Endothelial cell of umbilical vein (primary cell): ENCODE data around the gene ACSF3. TPM values are rescaled to one million over a fixed set of nuclear protein-coding genes. Genes with fewer than 3 reads are reported as not detected.

Experiments used
- BruUV-seq: library from RNA; stranded (reverse); fragments of 400-500 nt; replicated peaks from 2 replicates; lab custom pipeline; 2021; lab: Mats Ljungman, UMichigan
- CTCF ChIA-PET: fragments of 300-600, 350-600 bp; sonication (Branson Sonifier 250); formaldehyde crosslinking; loops from one replicate; lab custom pipeline; 2021; ENCODE audit warnings: antibody characterized with exemption, inconsistent platforms; lab: Charles Lee
- POLR2A ChIA-PET: fragments of 300-600, 350-600 bp; sonication (Branson Sonifier 250); formaldehyde crosslinking; loops from one replicate; lab custom pipeline; 2021; ENCODE audit warnings: antibody characterized with exemption, inconsistent platforms; lab: Charles Lee
- DNase-seq: peaks from one replicate; pipeline ENCODE4 v3.0.0-alpha.2; 2011; ENCODE audit warnings: low read depth, low spot score
- FAIRE-seq: peaks from 2 replicates; lab custom pipeline; 2011; peaks lifted over from hg19 to GRCh38; lab: Jason Lieb, UNC
- H2AFZ ChIP-seq: 2 replicates; pipeline ENCODE4 v1.6.0; 2012; ENCODE audit warnings: low read depth, low read length, control low read depth, inconsistent platforms
- H3K27ac ChIP-seq: 2 replicates; pipeline ENCODE4 v1.5.1; 2011; ENCODE audit warnings: low read depth, mild to moderate bottlenecking, control low read depth, low read length, moderate library complexity; ENCODE audit not compliant: insufficient read depth
- H3K27me3 ChIP-seq, 2 experiments: 2 replicates each; pipeline versions ENCODE4 v1.6.0 to v1.6.1; 2011; ENCODE audit warnings: low read length in 2 of 2, mixed read lengths in 1 of 2; ENCODE audit not compliant: control insufficient read depth in 2 of 2, insufficient read depth in 2 of 2
- H3K36me3 ChIP-seq, 2 experiments: 2 replicates in 1 of 2; 3 replicates in 1 of 2; pipeline ENCODE4 v1.5.1; 2011; ENCODE audit warnings: low read length in 2 of 2, mild to moderate bottlenecking in 1 of 2, moderate library complexity in 1 of 2; ENCODE audit not compliant: control insufficient read depth in 2 of 2, insufficient read depth in 2 of 2; ENCODE audit errors: extremely low read depth in 1 of 2
- H3K4me1 ChIP-seq: 3 replicates; pipeline ENCODE4 v1.5.1; 2011; ENCODE audit warnings: mild to moderate bottlenecking, low read length; ENCODE audit not compliant: control insufficient read depth, insufficient read depth; ENCODE audit errors: extremely low read depth
- H3K4me2 ChIP-seq: 2 replicates; pipeline ENCODE4 v1.6.1; 2011; ENCODE audit warnings: low read length, control low read depth, mixed read lengths; ENCODE audit not compliant: insufficient read depth
- H3K4me3 ChIP-seq, 3 experiments: fragments of 200-600 bp in 1 of 3; sonication (generic), shearing (Covaris generic) in 1 of 3; replicated peaks in 1 of 3; 2 replicates each; pipeline ENCODE4 v1.5.1; 2011 to 2016; ENCODE audit warnings: control low read depth in 3 of 3, low read length in 3 of 3, mild to moderate bottlenecking in 2 of 3, inconsistent platforms in 1 of 3, low read depth in 1 of 3, moderate library complexity in 1 of 3; ENCODE audit not compliant: insufficient read depth in 1 of 3
- H3K79me2 ChIP-seq: 2 replicates; pipeline ENCODE4 v1.6.0; 2012; ENCODE audit warnings: low read length, inconsistent platforms; ENCODE audit not compliant: control insufficient read depth, insufficient read depth
- H3K9ac ChIP-seq: replicated peaks from 2 replicates; pipeline ENCODE3; 2011; ENCODE audit warnings: low read length, control low read depth; ENCODE audit not compliant: insufficient read depth; ENCODE audit errors: extremely low read depth
- H3K9me1 ChIP-seq: replicated peaks from 3 replicates; pipeline ENCODE4 v1.6.0; 2011; ENCODE audit warnings: mild to moderate bottlenecking, low read length; ENCODE audit not compliant: control insufficient read depth, insufficient read depth; ENCODE audit errors: extremely low read depth
- H3K9me3 ChIP-seq: replicated peaks from 2 replicates; pipeline ENCODE4 v1.5.1; 2012; ENCODE audit warnings: low read length, inconsistent platforms; ENCODE audit not compliant: control insufficient read depth, insufficient read depth
- H4K20me1 ChIP-seq: replicated peaks from 2 replicates; pipeline ENCODE3; 2011; ENCODE audit warnings: mild to moderate bottlenecking, low read length; ENCODE audit not compliant: control insufficient read depth, insufficient read depth; ENCODE audit errors: extremely low read depth
- CTCF ChIP-seq, 2 donors: IDR thresholded peaks; 1 replicate in 1 of 2; 2 replicates in 1 of 2; pipeline ENCODE4 v1.5.1; 2011; ENCODE audit warnings: low read length in 2 of 2, mild to moderate bottlenecking in 2 of 2, moderate library complexity in 2 of 2, control low read depth in 1 of 2, inconsistent platforms in 1 of 2, low read depth in 1 of 2; ENCODE audit not compliant: insufficient read depth in 1 of 2; ENCODE audit errors: extremely low read depth in 1 of 2
- EZH2 ChIP-seq: IDR thresholded peaks from 2 replicates; pipeline ENCODE4 v1.6.1; 2012; ENCODE audit warnings: borderline replicate concordance, low read depth, mild to moderate bottlenecking, moderate library complexity, low read length, inconsistent platforms; ENCODE audit not compliant: severe bottlenecking
- FOS ChIP-seq: IDR thresholded peaks from 2 replicates; pipeline ENCODE4 v1.6.1; 2011; ENCODE audit warnings: mild to moderate bottlenecking, low read length, moderate library complexity, borderline replicate concordance; ENCODE audit not compliant: insufficient read depth
- GATA2 ChIP-seq: IDR thresholded peaks from 2 replicates; pipeline ENCODE4 v1.7.0; 2011; ENCODE audit warnings: low read depth, mild to moderate bottlenecking, moderate library complexity, mixed read lengths, low read length; ENCODE audit not compliant: insufficient read length, insufficient read depth
- JUN ChIP-seq: IDR thresholded peaks from 2 replicates; pipeline ENCODE4 v1.6.1; 2011; ENCODE audit warnings: borderline replicate concordance, low read depth; ENCODE audit not compliant: insufficient read length, insufficient read depth
- MAX ChIP-seq: IDR thresholded peaks from 2 replicates; pipeline ENCODE4 v1.6.1; 2011; ENCODE audit not compliant: insufficient read depth, insufficient read length
- MYC ChIP-seq: IDR thresholded peaks from one replicate; pipeline ENCODE4 v1.6.1; 2011; ENCODE audit warnings: mild to moderate bottlenecking, low read depth, low read length
- POLR2A ChIP-seq: IDR thresholded peaks from 2 replicates; pipeline ENCODE4 v1.6.1; 2012; ENCODE audit warnings: low read depth, mild to moderate bottlenecking, control low read depth, low read length
- POLR2AphosphoS5 ChIP-seq: IDR thresholded peaks from 2 replicates; pipeline ENCODE4 v1.6.1; 2012; ENCODE audit warnings: low read depth, mild to moderate bottlenecking, control low read depth, low read length, moderate library complexity; ENCODE audit not compliant: insufficient read depth
- dilution Hi-C: fragments of 300-500 bp; cut with MboI; formaldehyde crosslinking; loops from one replicate; pipeline ENCODE4 v1.15.0; 2019; ENCODE audit warnings: low sequenced_read_pairs; ENCODE audit not compliant: extremely low pct_ligation_motif_present
- intact Hi-C: fragments of 100-400 bp; cut with micrococcal nuclease; formaldehyde crosslinking; loops from one replicate; pipeline ENCODE4 v1.10.0; 2022
- polyA plus RNA-seq, 4 experiments: library from polyadenylated mRNA; depleted of rRNA in 3 of 4; stranded (reverse) in 3 of 4; unstranded in 1 of 4; fragments of >200 nt; gene quantifications; 2 replicates each; pipeline versions ENCODE4 v1.2.1 to v1.2.3, GENCODE V29; 2011 to 2012; ENCODE audit warnings: missing spikeins in 1 of 4
- total RNA-seq: library from RNA; stranded (reverse); gene quantifications from 2 replicates; pipeline ENCODE4 v1.2.3, GENCODE V29; 2021

Gene ACSF3
- total and polyA plus RNA-seq, 2 donors (not counting 3 experiments of a cell fraction or from before 2014, with no cell fraction given) = 18.6 to 33.2 TPM

- no peak for TF ChIP-seq CTCF (IDR thresholded peaks at IDR 0.05; ENCODE audit: extremely low read depth in 1 of 2, insufficient read depth in 1 of 2, low read depth in 1 of 2, low read length in 2 of 2)
- no peak for TF ChIP-seq JUN
- TF ChIP-seq EZH2 = no peak
- no peak for TF ChIP-seq GATA2
- TF ChIP-seq MYC = no peak
- no peak for TF ChIP-seq POLR2AphosphoS5
- TF ChIP-seq POLR2A = no peak
- no peak for TF ChIP-seq FOS
- TF ChIP-seq MAX = no peak
Observed at GRCh38 chr16:89117975-89118289, 24.3 kb downstream of the ACSF3 start.

More at GRCh38 chr16:89117975-89118289, 24.3 kb downstream of the ACSF3 start:
- Histone ChIP-seq H3K27me3 (no peaks in the 10 kb centered on the region), H2AFZ (no peak overlapping the region), H3K36me3 (peaks cover 0 to 26% of the 10 kb centered on the region in 2 experiments), H3K4me2 (no peak overlapping the region), H3K9me3 (no peaks in the 10 kb centered on the region), H3K4me3 (no peak overlapping the region), H3K27ac (no peak overlapping the region), H3K9me1 (no peaks in the 10 kb centered on the region), H4K20me1 (no peaks in the 10 kb centered on the region), H3K9ac (no peak overlapping the region), H3K4me1 (no peaks in the 10 kb centered on the region), H3K79me2 (no peaks in the 10 kb centered on the region)
- no peak for DNase-seq
- intact Hi-C loops = no loop called here
- ChIA-PET POLR2A (interaction anchor here (0.6 kb wide), 1 partner anchor 908 kb away, joined by 5 read pairs; no protein-coding TSS in a partner anchor), CTCF (no interaction called here)
- FAIRE-seq = no peak
- BruUV-seq = no TSS peak
- dilution Hi-C loops = no loop called here
